CD4-positive, alpha-beta T cell treated with Interleukin-15 for 1 hour (primary cell): Measurements from ENCODE around the gene SLC49A3.
A peak's percentile ranks its signal among the peaks of the same experiment; 100 is the strongest.
"Not testable (repeated sequence)": the region's sequence is repeated elsewhere in the genome, so short reads cannot be mapped to it uniquely, and the experiment has no call there.

Experiments
- DNase-seq: peaks from one replicate; pipeline ENCODE4 v3.0.0-alpha.2; 2020

Gene SLC49A3

DNA sequence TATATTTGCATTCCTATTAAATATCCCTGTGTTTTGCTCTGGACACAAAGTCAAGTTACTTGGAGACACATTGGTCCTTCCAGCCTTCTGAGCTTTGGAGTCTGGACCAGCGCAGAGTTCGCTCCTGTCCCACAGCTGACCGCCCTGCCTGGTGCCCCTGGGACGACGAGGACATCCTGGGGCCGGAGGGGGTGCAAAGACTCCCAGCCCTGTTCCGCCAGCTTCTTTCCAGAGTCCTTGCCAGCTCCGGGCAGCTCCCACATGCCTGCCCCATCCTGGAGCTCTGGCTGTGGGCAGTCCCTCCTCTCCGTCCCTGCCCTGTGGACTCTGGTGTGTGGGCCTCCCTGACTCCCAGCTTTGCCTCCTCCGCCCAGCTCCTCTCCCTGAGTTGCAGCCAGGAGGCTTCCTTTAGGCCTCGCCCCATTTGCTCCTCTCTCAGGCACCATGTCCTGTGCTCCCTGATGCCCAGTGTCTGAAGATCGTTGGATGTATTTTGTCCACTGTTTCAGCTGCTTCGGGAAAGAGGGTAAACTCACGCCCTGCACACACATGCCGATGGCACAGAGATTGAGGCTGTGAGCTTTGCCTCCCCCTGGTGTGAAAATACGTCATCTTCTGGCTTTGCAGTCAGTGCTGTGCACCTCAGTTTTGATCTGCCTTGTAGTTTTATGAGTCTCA lies 11.8 kb upstream of the SLC49A3 start:
- no peak for DNase-seq

GRCh38 chr4:699816-700580 lies 11.0 kb upstream of the SLC49A3 start:
- DNase-seq, result no peak

DNA sequence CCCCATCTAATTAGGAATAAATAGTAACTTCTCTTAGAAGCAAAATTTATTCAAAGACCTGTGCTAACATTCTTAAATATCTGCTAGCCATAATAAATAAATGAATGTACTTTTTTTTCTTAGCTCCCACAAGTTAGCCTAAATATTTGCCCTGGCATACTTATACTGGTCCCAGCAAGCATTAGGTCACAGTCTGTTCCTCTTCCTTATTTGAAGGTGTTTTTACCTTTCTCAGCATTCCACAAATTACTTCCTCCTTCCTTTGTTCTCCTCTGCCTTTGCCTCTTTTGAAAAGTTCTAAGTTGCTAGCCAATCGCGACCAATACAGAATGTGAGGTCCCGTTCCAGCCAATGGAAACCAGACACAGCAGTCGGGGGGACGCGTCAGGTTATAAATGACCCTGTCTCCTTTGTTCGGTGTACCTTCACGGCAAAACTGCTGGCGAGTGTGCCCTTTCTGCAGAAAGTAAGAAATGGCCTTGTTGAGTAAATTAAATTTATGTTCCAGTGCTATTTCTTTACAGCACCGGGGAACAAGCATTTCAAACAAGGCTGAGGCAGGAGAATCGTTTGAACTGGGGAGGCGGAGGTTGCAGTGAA lies 5.5 kb upstream of the SLC49A3 start:
- DNase-seq, result not testable (repeated sequence)

GRCh38 chr4:692771-693554 lies 4.0 kb upstream of the SLC49A3 start:
- no peak for DNase-seq

- no peak for DNase-seq
These were observed 772 bp upstream of the SLC49A3 start for GRCh38 chr4:689723-690122.

DNA sequence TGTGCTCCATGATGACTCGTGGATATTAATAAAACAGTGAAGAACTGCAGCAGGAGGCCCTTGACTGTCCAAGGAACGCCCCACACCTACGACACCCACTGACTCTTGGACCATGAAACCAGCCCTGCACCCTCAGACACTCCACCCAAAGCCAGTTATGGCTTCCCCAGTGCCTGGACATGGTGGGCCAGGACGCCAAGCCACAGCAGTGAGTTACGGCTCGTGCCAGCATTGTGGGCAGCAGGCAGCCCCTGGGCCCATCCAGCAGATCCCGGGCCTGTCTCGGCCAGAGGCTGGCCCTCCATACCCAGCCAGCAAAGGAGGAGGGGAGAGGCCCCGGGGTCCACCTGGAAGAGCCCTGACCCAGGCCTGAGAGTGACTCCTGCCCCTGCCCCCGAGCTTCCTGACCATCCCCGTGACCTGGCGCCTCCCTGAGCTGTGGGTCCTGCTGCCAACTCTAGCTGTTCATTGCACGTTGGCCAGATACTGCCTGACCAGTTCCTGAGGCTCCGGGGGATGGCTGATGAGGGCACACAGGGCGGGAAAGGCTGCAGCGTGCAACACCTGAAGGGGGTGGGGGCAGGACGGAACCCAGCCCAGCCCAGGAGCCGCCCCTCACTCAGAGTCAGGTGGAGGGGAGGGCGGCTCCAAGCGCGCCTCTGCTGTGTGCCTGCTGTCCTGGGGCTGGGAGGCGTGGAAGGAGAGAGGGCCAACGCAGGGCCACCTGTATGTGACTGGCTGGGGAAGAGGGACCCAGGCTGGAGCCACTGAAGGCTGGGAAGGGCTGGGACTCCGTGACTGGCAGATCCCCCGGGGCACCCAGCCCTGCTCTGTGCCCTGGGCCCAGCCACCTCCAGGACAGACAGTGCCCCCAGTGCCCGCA lies 739 bp downstream of the SLC49A3 start:
- DNase-seq, result no peak

DNA sequence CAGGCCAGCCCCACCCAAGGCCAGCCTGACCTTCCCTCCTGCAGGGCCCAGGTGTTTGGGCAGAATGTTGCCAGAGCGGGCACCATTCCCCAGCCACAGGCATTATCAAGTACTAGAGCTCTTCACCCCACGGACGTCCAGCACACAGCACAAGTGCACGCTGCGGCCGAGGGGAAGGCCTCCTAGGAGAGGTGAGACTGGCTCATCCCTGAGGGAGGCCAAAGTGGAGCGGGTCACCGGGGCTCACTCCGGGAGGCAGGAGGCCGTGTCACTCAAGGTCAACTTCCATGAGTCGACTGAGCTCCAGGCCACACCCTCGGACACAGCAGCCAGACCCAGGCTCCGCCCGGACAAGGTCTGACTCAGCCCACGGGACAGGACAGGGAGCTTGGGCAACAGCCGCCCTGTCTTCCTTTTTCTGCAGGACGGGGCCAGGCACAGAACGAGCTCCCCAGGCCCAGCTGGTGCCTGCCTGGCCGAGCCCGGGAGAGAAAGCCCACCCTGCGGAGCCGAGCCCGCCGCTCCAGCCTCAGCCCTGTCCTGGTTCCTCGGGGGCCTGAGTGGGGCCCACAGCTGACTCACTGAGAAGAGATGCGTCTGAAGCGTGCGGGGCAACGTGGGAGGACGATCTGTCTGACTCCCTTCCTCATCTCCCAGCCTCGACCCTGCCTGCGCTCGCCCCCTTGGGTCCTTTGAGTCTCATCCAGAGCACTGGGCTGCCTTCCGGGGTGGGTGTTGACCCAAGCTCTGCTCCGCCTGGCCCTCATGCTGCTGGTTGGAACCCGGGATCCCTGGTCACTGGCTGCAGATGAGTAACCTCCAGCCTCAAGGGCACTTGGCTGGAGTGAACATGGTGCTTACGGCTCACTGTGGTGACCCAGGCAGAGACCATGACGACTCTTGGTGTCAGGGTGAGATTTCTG lies 1.6 kb downstream of the SLC49A3 start:
- peak; percentile 83 for DNase-seq

GRCh38 chr4:686413-687040 lies 2.4 kb downstream of the SLC49A3 start:
- DNase-seq, result no peak

DNA sequence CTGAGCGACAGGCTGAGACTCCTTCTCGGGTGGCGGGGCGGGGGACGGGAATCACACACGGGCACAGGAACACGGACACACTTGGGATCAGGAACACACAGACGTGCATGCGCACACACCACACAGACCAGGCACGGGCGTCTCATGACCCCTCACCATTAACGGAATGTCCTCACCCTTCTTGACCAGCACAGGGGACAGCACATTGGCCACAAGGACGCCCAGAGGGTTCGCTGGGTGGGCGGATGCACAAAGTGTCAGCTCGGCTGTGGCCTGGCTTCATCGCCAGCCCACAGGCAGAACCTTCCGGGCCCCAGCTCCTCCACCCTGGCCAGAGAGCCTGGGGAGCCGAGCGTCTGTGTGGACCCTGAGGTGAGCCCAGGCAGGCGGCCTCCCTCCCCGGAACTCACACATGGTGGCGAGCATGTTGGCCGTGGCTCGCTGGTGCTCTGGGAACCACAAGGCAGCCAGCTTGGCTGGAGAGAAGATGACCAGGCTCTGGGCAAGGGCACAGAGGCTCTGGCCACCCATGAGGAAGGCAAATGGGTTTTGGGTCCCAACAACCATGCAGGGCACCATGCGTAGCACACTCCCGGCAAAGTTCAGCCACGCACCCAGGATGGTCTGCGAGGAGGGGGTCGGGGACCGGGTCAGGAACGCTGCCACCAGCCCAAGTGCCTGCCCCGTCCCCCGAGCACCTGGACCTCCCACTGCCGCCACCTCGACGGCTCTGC lies 3.1 kb downstream of the SLC49A3 start:
- DNase-seq, result no peak

- no peak for DNase-seq
These were observed 4.2 kb downstream of the SLC49A3 start for GRCh38 chr4:684623-685327.

GRCh38 chr4:683982-684622 lies 4.8 kb downstream of the SLC49A3 start:
- DNase-seq, result peak; percentile 36

DNA sequence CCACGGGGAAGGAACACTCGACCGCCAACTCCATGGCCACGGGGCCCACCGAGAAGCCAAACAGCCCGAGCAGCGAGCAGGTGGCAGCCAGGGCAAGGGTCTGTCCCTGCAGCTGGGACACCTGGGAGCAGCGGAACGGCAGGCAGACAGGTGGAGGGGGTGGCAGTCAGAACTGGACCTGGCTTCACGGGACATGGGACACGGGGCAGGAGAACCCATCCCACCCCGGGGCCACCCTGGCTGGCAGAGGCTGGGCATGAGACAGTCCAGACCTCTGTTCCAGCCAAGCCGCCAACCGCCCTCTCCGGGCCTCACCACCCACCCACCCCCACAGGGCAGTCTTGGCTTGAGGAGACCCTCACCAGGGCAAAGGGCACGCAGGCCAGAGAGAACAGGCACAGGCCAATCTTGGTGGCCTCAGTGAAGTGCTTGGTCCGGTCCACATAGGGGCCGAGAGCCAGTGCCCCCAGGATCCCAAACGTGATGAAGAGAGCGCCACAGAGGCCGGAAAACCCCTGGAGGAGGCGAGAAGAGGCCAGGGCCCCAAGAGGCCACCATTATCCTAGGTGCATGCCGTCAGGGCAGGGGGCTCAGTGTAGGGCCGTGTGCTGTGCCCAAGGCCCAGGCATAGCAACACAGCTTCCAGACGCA lies 5.6 kb downstream of the SLC49A3 start:
- no peak for DNase-seq

GRCh38 chr4:682490-683172 lies 6.3 kb downstream of the SLC49A3 start:
- no peak for DNase-seq

DNA sequence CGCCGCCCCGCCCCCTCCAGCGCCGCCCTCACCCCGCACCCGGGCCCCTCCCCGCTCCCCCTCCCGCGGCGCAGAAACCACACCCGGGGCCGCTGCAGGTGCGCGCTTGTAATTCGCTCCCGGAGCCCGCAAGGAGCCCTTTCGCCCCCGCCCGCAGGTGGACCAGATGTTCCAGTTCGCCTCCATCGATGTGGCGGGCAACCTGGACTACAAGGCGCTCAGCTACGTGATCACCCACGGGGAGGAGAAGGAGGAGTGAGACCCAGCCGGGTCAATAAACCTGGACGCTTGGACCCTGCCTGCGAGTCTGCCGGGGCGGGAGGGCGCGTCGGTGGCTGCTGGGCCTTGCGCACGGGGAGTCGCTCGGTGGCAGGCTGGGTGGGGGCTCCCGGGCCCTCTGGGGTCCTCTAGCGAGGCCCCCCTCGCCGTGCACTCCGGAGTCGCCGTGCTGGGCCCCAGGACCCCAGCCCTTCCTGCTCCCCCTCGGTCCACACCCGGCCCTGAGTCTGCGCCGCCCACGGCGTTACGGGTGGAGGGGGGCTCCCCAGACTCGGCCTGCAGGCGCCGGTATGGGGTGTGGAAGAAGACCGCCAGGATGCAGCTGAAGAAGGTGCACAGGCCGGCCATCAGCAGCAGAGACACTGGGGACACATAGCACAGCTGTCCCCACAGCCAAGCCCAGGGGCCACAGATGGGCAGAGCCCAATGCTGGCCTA lies 7.1 kb downstream of the SLC49A3 start:
- no peak for DNase-seq

DNA sequence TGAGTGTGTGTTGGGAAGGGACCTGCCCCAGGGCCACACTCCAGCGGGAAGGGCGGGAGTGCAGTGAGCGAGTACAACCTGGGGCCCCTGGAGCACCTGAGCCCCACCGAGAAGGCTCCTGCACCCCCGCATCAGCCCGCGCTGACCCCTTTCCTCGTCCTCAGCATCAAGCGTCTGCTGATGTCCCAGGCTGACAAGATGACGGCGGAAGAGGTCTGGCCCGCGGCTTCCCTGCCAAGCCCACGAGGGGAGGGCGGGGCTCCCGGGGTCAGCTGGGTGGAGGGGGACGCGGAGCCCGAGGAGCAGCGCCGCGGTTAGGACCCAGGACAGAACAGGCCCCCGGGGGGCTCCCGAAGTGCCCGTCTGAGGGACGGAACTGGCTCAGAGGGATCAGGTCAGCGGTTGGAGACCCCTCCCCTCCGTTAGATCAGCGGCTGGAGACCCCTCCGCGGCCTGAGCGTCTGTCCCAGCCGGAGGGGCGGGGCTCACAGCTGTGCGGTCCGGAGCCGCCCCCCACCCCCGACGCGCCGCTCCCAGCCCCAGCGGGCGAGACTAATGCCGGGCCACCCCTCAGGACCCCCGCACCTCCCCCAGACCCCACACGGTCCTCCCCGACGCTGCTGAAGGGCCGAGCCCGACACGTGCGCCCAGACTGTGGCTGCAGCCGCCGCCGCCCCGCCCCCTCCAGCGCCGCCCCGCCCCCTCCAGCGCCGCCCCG lies 7.9 kb downstream of the SLC49A3 start:
- DNase-seq, result peak; percentile 74

- DNase-seq, result no peak
These were observed 8.4 kb downstream of the SLC49A3 start for GRCh38 chr4:680551-680927.
